Tongue (tissue), 2 donors: Measurements from ENCODE around the gene ABCB1. TPM values are rescaled to one million over a fixed set of nuclear protein-coding genes. Genes with fewer than 3 reads are reported as not detected.
"Not testable (repeated sequence)": the region's sequence is repeated elsewhere in the genome, so short reads cannot be mapped to it uniquely, and the experiment has no call there.

ENCODE experiments used
- DNase-seq: peaks from one replicate; pipeline ENCODE4 v3.0.0-alpha.2; 2015
- total RNA-seq: library from RNA; depleted of rRNA; stranded (reverse); fragments of >200 nt; gene quantifications from one replicate; pipeline ENCODE4 v1.2.3, GENCODE V29; 2014

The ABCB1 gene
- total RNA-seq, 1 donor from 2014 or later: 2.4 TPM

- not testable (repeated sequence) for DNase-seq
Measured at GRCh38 chr7:87469204-87469603, 131.5 kb downstream of the ABCB1 start.

GRCh38 chr7:87465534-87465880, 135.2 kb downstream of the ABCB1 start:
- not testable (repeated sequence) for DNase-seq

GRCh38 chr7:87464830-87465533, 135.7 kb downstream of the ABCB1 start:
- peak; percentile 36 for DNase-seq

GRCh38 chr7:87463982-87464381, 136.7 kb downstream of the ABCB1 start:
- no peak for DNase-seq

GRCh38 chr7:87460444-87460843, 140.2 kb downstream of the ABCB1 start:
- not testable (repeated sequence) for DNase-seq

GRCh38 chr7:87459941-87460340, 140.7 kb downstream of the ABCB1 start:
- DNase-seq: no peak

GRCh38 chr7:87458148-87458547, 142.5 kb downstream of the ABCB1 start:
- no peak for DNase-seq

GRCh38 chr7:87456247-87456646, 144.4 kb downstream of the ABCB1 start:
- DNase-seq: no peak

Other genes starting within 250 kb of the ABCB1 start
- 3.7 TPM for gene ABCB4, start 125.2 kb downstream of the ABCB1 start, total RNA-seq
- 1.6 TPM for gene RUNDC3B, start 27.5 kb upstream of the ABCB1 start, total RNA-seq